ENCODE measurements around the gene CXCL5.

The CXCL5 gene

DNA sequence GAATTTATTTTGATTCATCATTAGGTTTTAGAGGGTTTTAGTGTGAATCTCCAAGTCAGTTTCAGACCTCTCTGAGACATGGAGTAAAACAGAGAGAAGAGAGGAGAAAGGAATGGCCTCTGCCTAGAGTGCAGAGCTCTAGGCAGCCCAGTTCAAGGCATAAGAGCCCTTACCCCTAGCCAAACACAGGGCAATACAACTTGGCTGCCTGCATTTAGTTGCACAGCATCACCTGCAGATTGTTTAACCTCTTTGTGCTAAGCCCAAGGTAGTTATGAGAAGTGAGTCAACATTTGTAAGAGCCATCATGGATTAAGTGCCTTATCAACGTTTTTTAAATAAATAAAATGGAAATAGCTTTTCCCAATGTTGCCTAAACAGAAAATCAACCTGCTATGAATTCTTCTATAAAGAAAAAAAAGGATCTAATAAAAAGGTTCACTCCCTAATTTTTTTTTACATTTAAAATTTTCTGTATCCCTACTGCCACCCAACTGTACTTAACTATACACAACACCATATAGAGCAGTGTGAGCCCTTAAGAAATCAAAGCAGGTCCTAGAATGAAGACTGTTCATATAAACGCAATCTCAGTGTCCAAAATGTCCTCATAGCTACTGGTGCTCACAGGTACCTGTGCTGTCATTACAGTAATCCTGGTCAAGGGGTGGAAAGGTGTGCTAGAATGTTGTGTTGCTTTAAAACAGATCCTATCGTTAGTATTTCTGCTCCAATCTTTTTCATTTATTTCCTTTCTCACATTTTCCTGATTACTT, 52.6 kb downstream of the CXCL5 start:
- TF ChIP-seq, protein P1, sequence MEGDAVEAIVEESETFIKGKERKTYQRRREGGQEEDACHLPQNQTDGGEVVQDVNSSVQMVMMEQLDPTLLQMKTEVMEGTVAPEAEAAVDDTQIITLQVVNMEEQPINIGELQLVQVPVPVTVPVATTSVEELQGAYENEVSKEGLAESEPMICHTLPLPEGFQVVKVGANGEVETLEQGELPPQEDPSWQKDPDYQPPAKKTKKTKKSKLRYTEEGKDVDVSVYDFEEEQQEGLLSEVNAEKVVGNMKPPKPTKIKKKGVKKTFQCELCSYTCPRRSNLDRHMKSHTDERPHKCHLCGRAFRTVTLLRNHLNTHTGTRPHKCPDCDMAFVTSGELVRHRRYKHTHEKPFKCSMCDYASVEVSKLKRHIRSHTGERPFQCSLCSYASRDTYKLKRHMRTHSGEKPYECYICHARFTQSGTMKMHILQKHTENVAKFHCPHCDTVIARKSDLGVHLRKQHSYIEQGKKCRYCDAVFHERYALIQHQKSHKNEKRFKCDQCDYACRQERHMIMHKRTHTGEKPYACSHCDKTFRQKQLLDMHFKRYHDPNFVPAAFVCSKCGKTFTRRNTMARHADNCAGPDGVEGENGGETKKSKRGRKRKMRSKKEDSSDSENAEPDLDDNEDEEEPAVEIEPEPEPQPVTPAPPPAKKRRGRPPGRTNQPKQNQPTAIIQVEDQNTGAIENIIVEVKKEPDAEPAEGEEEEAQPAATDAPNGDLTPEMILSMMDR (IDR thresholded peaks at IDR 0.05; ENCODE audit: borderline replicate concordance, insufficient read depth, low read depth, low read length): no peak
- H3K4me3 ChIP-seq (ENCODE audit: low read depth, low read length): no peak overlapping the region
